ENCODE data around the gene SFTPA1. TPM values are rescaled to one million over a fixed set of nuclear protein-coding genes. Genes with fewer than 3 reads are reported as not detected.
"Not testable (repeated sequence)": the region's sequence is repeated elsewhere in the genome, so short reads cannot be mapped to it uniquely, and the experiment has no call there.

The SFTPA1 gene
- total and polyA plus RNA-seq, 10 donors, result 0.30 to 1.4 (median 1.1) TPM; not detected in 6

DNA sequence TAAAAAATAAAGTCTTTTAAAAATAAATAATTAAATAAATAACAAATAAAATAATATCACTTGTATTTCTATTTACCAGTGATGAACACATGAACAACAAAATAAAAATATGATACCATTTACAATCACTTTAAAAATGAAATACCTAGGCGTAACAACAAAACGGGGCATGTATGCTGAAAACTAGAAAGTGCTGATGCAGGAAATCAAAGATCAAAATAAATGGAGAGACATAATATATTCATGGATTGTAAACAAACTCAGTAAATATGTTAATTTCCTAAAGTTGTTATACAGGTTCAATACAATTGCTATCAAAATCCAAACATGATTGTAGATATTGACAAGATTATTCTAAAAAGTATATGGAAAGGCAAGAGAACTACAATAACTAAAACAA lies 31.4 kb upstream of the SFTPA1 start:
- DNase-seq, result no peak
- no peaks in the 10 kb centered on the region for H3K4me1 ChIP-seq
- intact Hi-C loops (cut with DNase I; ENCODE audit: low total_unique reads), result no loop called here
- no peak overlapping the region for H3K4me3 ChIP-seq
- TF ChIP-seq, protein P1, sequence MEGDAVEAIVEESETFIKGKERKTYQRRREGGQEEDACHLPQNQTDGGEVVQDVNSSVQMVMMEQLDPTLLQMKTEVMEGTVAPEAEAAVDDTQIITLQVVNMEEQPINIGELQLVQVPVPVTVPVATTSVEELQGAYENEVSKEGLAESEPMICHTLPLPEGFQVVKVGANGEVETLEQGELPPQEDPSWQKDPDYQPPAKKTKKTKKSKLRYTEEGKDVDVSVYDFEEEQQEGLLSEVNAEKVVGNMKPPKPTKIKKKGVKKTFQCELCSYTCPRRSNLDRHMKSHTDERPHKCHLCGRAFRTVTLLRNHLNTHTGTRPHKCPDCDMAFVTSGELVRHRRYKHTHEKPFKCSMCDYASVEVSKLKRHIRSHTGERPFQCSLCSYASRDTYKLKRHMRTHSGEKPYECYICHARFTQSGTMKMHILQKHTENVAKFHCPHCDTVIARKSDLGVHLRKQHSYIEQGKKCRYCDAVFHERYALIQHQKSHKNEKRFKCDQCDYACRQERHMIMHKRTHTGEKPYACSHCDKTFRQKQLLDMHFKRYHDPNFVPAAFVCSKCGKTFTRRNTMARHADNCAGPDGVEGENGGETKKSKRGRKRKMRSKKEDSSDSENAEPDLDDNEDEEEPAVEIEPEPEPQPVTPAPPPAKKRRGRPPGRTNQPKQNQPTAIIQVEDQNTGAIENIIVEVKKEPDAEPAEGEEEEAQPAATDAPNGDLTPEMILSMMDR (IDR thresholded peaks at IDR 0.05 in 8 of 11, conservative IDR thresholded peaks at IDR 0.05 in 3 of 11), result no peak
- TF ChIP-seq POLR2A (IDR thresholded peaks at IDR 0.05), result no peak
- no peak for TF ChIP-seq POLR2AphosphoS5 (IDR thresholded peaks at IDR 0.05)
- H3K27me3 ChIP-seq (replicated peaks in 1 of 7), result peaks cover 0 to 6% (median 0%) of the 10 kb centered on the region in 7 donors
- no peak overlapping the region for H3K27ac ChIP-seq
- H3K36me3 ChIP-seq, result no peaks in the 10 kb centered on the region
- peaks cover 0 to 17% (median 0%) of the 10 kb centered on the region in 8 donors for H3K9me3 ChIP-seq
- WGBS, 5 donors, result 92 to 94% (median 94%) methylated on average over 2 of the region's 2 CpGs

DNA sequence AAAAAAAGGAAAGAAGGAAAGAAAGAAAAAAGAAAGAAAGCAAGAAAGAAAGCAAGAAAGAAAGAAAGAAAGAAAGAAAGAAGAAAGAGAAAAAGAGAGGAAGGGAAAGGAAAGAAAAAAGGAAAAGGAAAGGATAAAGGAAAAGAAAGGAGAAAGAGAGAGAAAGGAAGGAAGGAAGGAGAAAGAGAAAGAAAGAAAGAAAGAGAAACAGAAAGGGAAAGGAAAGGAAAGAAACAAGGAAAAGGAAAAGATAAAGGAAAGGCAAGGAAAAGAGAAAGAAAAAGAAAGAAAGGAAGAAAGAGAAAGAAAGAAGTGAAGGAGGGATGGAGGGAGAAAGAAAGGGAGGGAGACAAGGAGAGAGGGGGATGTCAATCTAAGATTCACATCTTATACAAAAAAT lies 29.7 kb upstream of the SFTPA1 start:
- no peak for DNase-seq
- intact Hi-C loops (cut with DNase I; ENCODE audit: low total_unique reads), result no loop called here
- TF ChIP-seq, protein P1 (IDR thresholded peaks at IDR 0.05 in 8 of 11, conservative IDR thresholded peaks at IDR 0.05 in 3 of 11), result no peak
- TF ChIP-seq POLR2A (IDR thresholded peaks at IDR 0.05), result no peak
- no peak for TF ChIP-seq POLR2AphosphoS5 (IDR thresholded peaks at IDR 0.05)
- H3K27ac ChIP-seq, result no peak overlapping the region
- H3K36me3 ChIP-seq, result no peaks in the 10 kb centered on the region
- no peak overlapping the region for H3K4me3 ChIP-seq
- no peaks in the 10 kb centered on the region for H3K4me1 ChIP-seq
- H3K9me3 ChIP-seq, result peaks cover 0 to 2% (median 0%) of the 10 kb centered on the region in 8 donors
- H3K27me3 ChIP-seq (replicated peaks in 1 of 7), result peaks cover 0 to 6% (median 0%) of the 10 kb centered on the region in 7 donors

DNA sequence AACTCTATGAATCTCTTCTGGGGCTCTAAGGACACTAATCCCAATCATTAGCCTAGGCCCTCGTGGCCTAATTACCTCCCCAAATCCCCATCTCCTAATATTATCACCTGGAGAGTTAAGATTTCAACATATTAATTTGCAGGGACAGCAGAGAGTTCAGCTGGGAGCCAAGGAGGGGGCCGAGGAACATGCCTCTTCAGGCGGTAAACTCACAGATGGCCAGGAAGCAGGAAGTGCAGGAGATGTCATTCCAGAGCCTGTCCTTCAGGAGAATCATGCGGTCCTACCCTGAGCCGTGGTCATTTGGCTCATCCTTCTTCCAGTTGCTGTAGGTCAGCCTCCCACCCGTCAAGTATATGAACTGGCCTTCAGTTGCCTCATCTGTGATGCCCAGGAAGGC lies 28.6 kb upstream of the SFTPA1 start:
- WGBS, 5 donors, result 74 to 89% (median 82%) methylated on average over 5 to 6 of the region's 6 CpGs
- H3K27me3 ChIP-seq (replicated peaks in 1 of 7), result peaks cover 0 to 6% (median 0%) of the 10 kb centered on the region in 7 donors
- no peak for DNase-seq
- H3K36me3 ChIP-seq, result no peaks in the 10 kb centered on the region
- peaks cover 0 to 2% (median 0%) of the 10 kb centered on the region in 8 donors for H3K9me3 ChIP-seq
- intact Hi-C loops (cut with DNase I; ENCODE audit: low total_unique reads), result no loop called here
- no peak overlapping the region for H3K4me3 ChIP-seq
- no peak overlapping the region for H3K27ac ChIP-seq
- H3K4me1 ChIP-seq, result no peaks in the 10 kb centered on the region
- TF ChIP-seq, protein P1 (IDR thresholded peaks at IDR 0.05 in 8 of 11, conservative IDR thresholded peaks at IDR 0.05 in 3 of 11), result no peak
- TF ChIP-seq POLR2A (IDR thresholded peaks at IDR 0.05), result no peak

- WGBS, 5 donors, result 46 to 85% (median 69%) methylated on average over 1 to 6 of the region's 6 CpGs
- not testable (repeated sequence) for H3K9me3 ChIP-seq, H3K27ac ChIP-seq
Observed at GRCh38 chr10:79582954-79583353, 27.8 kb upstream of the SFTPA1 start.

GRCh38 chr10:79583488-79584024 lies 27.2 kb upstream of the SFTPA1 start:
- no peak overlapping the region for H3K4me3 ChIP-seq
- H3K4me1 ChIP-seq, result no peaks in the 10 kb centered on the region
- intact Hi-C loops (cut with DNase I; ENCODE audit: low total_unique reads), result no loop called here
- DNase-seq, result no peak
- TF ChIP-seq POLR2A (IDR thresholded peaks at IDR 0.05) (no peak), POLR2AphosphoS5 (IDR thresholded peaks at IDR 0.05) (no peak)
- TF ChIP-seq, protein P1 (IDR thresholded peaks at IDR 0.05 in 8 of 11, conservative IDR thresholded peaks at IDR 0.05 in 3 of 11), result no peak
- H3K27me3 ChIP-seq (replicated peaks in 1 of 7), result peaks cover 0 to 4% (median 0%) of the 10 kb centered on the region in 7 donors
- no peaks in the 10 kb centered on the region for H3K36me3 ChIP-seq
- no peak overlapping the region for H3K27ac ChIP-seq
- peaks cover 0 to 2% (median 0%) of the 10 kb centered on the region in 8 donors for H3K9me3 ChIP-seq
- 86 to 91% (median 89%) methylated on average over 7 of the region's 7 CpGs for WGBS, 5 donors

More at GRCh38 chr10:79582954-79583353, 27.8 kb upstream of the SFTPA1 start:
- intact Hi-C loops (cut with DNase I; ENCODE audit: low total_unique reads); H3K4me1 ChIP-seq; DNase-seq; H3K4me3 ChIP-seq; H3K27me3 ChIP-seq (replicated peaks in 1 of 7); H3K36me3 ChIP-seq: not testable (repeated sequence)

Measured in spleen (tissue), 11 donors.